Suprapubic skin (tissue), 4 donors: ENCODE data around the gene KNDC1. TPM values are rescaled to one million over a fixed set of nuclear protein-coding genes. Genes with fewer than 3 reads are reported as not detected.

Experiments
- DNase-seq, 2 donors: peaks; one replicate each; pipeline ENCODE4 v3.0.0-alpha.2; 2019; ENCODE audit warnings: low spot score in 2 of 2
- H3K27ac ChIP-seq: fragments of 200-600 bp; sonication (generic); one replicate; pipeline ENCODE4 v1.5.1; 2019
- H3K27me3 ChIP-seq: fragments of 200-600 bp; sonication (generic); one replicate; pipeline ENCODE4 v1.5.1; 2019
- H3K36me3 ChIP-seq: fragments of 200-600 bp; sonication (generic); one replicate; pipeline ENCODE4 v1.5.1; 2019
- H3K4me1 ChIP-seq: fragments of 200-600 bp; sonication (generic); one replicate; pipeline ENCODE4 v1.5.1; 2019
- H3K4me3 ChIP-seq: fragments of 200-600 bp; sonication (generic); one replicate; pipeline ENCODE4 v1.5.1; 2019; ENCODE audit warnings: mild to moderate bottlenecking
- H3K9me3 ChIP-seq: fragments of 200-600 bp; sonication (generic); one replicate; pipeline ENCODE4 v1.5.1; 2019
- CTCF ChIP-seq, 2 donors: fragments of 200-600 bp in 1 of 2; fragments of 450-650 bp in 1 of 2; sonication (generic) in 1 of 2; IDR thresholded peaks; one replicate each; pipeline ENCODE4 v1.5.1; 2016 to 2019; ENCODE audit warnings: antibody characterized with exemption in 2 of 2, mild to moderate bottlenecking in 1 of 2, moderate library complexity in 1 of 2
- EP300 ChIP-seq: sonication (generic); formaldehyde crosslinking; IDR thresholded peaks from one replicate; pipeline ENCODE4 v1.6.1; 2017; ENCODE audit warnings: antibody characterized with exemption
- POLR2A ChIP-seq, 2 donors: fragments of 450-650 bp; IDR thresholded peaks; one replicate each; pipeline ENCODE4 v1.6.1; 2017; ENCODE audit warnings: antibody characterized with exemption in 2 of 2, mild to moderate bottlenecking in 2 of 2, moderate library complexity in 2 of 2
- POLR2AphosphoS5 ChIP-seq, 3 donors: sonication (generic); formaldehyde crosslinking; IDR thresholded peaks; one replicate each; pipeline ENCODE4 v1.6.1; 2017; ENCODE audit warnings: antibody characterized with exemption in 3 of 3
- WGBS: methylation state at CpG from one replicate; pipeline ENCODE4 v1.1.5; 2018; 5-methylcytosine and 5-hydroxymethylcytosine counted together
- total RNA-seq, 4 donors: library from RNA; depleted of rRNA; stranded (reverse); fragments of >200 nt; gene quantifications; one replicate each; pipeline ENCODE4 v1.1.0, GENCODE V29; 2016

Gene KNDC1
- total RNA-seq, 4 donors from 2014 or later: 0.08 to 2.5 (median 0.58) TPM

- TF ChIP-seq POLR2A (IDR thresholded peaks at IDR 0.05) (no peak), CTCF (IDR thresholded peaks at IDR 0.05) (no peak), POLR2AphosphoS5 (IDR thresholded peaks at IDR 0.05) (no peak), EP300 (no peak)
- no peak overlapping the region for H3K27ac ChIP-seq
- no peaks in the 10 kb centered on the region for H3K9me3 ChIP-seq
- no peak for DNase-seq
- H3K4me1 ChIP-seq: peaks cover 6% of the 10 kb centered on the region
- peaks cover 36% of the 10 kb centered on the region for H3K27me3 ChIP-seq
- WGBS: 82% methylated on average over 6 of the region's 20 CpGs
- H3K36me3 ChIP-seq: no peaks in the 10 kb centered on the region
- no peak overlapping the region for H3K4me3 ChIP-seq
Measured at GRCh38 chr10:133209641-133210040, 49.6 kb downstream of the KNDC1 start.

- Histone ChIP-seq H3K27me3 (peaks cover 38% of the 10 kb centered on the region), H3K4me3 (no peak overlapping the region), H3K36me3 (no peaks in the 10 kb centered on the region), H3K9me3 (no peaks in the 10 kb centered on the region), H3K27ac (no peak overlapping the region), H3K4me1 (peaks cover 6% of the 10 kb centered on the region)
- no peak for TF ChIP-seq POLR2AphosphoS5 (IDR thresholded peaks at IDR 0.05)
- no peak for TF ChIP-seq EP300
- no peak for TF ChIP-seq POLR2A (IDR thresholded peaks at IDR 0.05)
- no peak for TF ChIP-seq CTCF (IDR thresholded peaks at IDR 0.05)
- WGBS: 54% methylated on average over 21 of the region's 27 CpGs
- DNase-seq: no peak
Measured at GRCh38 chr10:133210398-133211140, 50.5 kb downstream of the KNDC1 start.

- 78% methylated on average over 13 of the region's 25 CpGs for WGBS
- no peak for TF ChIP-seq CTCF (IDR thresholded peaks at IDR 0.05)
- TF ChIP-seq POLR2AphosphoS5 (IDR thresholded peaks at IDR 0.05): no peak
- no peak for TF ChIP-seq EP300
- DNase-seq: no peak
- Histone ChIP-seq H3K4me3 (no peak overlapping the region), H3K27ac (no peak overlapping the region), H3K27me3 (peaks cover 37% of the 10 kb centered on the region), H3K36me3 (no peaks in the 10 kb centered on the region), H3K9me3 (no peaks in the 10 kb centered on the region), H3K4me1 (peaks cover 6% of the 10 kb centered on the region)
Measured at GRCh38 chr10:133211141-133211830, 51.3 kb downstream of the KNDC1 start.

GRCh38 chr10:133211959-133212852 is 52.2 kb downstream of the KNDC1 start:
- Histone ChIP-seq H3K4me1 (peaks cover 4% of the 10 kb centered on the region), H3K27me3 (peaks cover 32% of the 10 kb centered on the region), H3K9me3 (no peaks in the 10 kb centered on the region), H3K4me3 (no peak overlapping the region), H3K27ac (no peak overlapping the region), H3K36me3 (no peaks in the 10 kb centered on the region)
- 86% methylated on average over 30 of the region's 34 CpGs for WGBS
- no peak for DNase-seq
- no peak for TF ChIP-seq CTCF (IDR thresholded peaks at IDR 0.05)
- TF ChIP-seq EP300: no peak
- TF ChIP-seq POLR2A (IDR thresholded peaks at IDR 0.05): no peak
- TF ChIP-seq POLR2AphosphoS5 (IDR thresholded peaks at IDR 0.05): no peak
